H1 (cell line): ENCODE results near the gene POLR1B. TPM values are rescaled to one million over a fixed set of nuclear protein-coding genes. Genes with fewer than 3 reads are reported as not detected.

Experiments used
- CTCF ChIA-PET: fragments of 300-600 bp; sonication (Branson Sonifier 250); formaldehyde crosslinking; loops from one replicate; lab custom pipeline; 2021; ENCODE audit not compliant: partially characterized antibody; lab: Charles Lee
- POLR2A ChIA-PET: fragments of 300-600 bp; sonication (Branson Sonifier 250); formaldehyde crosslinking; loops from one replicate; lab custom pipeline; 2021; ENCODE audit warnings: inconsistent platforms; ENCODE audit not compliant: partially characterized antibody; lab: Charles Lee
- DNase-seq, 2 experiments: peaks; one replicate each; pipeline versions ENCODE4 v3.0.0 to v3.0.0-alpha.2; 2010 to 2022; ENCODE audit warnings: low spot score in 2 of 2, low read depth in 1 of 2, mixed read lengths in 1 of 2
- FAIRE-seq: peaks from 2 replicates; lab custom pipeline; 2011; peaks lifted over from hg19 to GRCh38; lab: Jason Lieb, UNC
- H2AFZ ChIP-seq: 2 replicates; pipeline ENCODE4 v1.8.1; 2012; ENCODE audit warnings: low read length, inconsistent platforms
- H2AK5ac ChIP-seq: 2 replicates; pipeline ENCODE4 v1.6.1; 2013; ENCODE audit warnings: low read depth, low read length
- H2BK120ac ChIP-seq: replicated peaks from 2 replicates; pipeline ENCODE3; 2013; ENCODE audit warnings: low read depth, low read length, inconsistent platforms
- H2BK12ac ChIP-seq: 2 replicates; pipeline ENCODE4 v1.6.1; 2013; ENCODE audit warnings: low read depth, low read length
- H2BK15ac ChIP-seq: 2 replicates; pipeline ENCODE4 v1.6.1; 2013; ENCODE audit warnings: low read length
- H2BK20ac ChIP-seq: 2 replicates; pipeline ENCODE4 v1.6.1; 2013; ENCODE audit warnings: low read length
- H2BK5ac ChIP-seq: 2 replicates; pipeline ENCODE4 v1.6.1; 2013; ENCODE audit warnings: low read depth, low read length
- H3K14ac ChIP-seq: 2 replicates; pipeline ENCODE4 v1.6.1; 2013; ENCODE audit warnings: inconsistent platforms; ENCODE audit not compliant: insufficient read length
- H3K18ac ChIP-seq: 2 replicates; pipeline ENCODE4 v1.6.1; 2013; ENCODE audit warnings: low read length; ENCODE audit errors: extremely low read depth
- H3K23ac ChIP-seq: 2 replicates; pipeline ENCODE4 v1.6.1; 2013; ENCODE audit warnings: inconsistent platforms; ENCODE audit not compliant: insufficient read length
- H3K23me2 ChIP-seq: 2 replicates; pipeline ENCODE4 v1.6.1; 2013; ENCODE audit warnings: low read depth, low read length
- H3K27ac ChIP-seq: 2 replicates; pipeline ENCODE4 v1.6.1; 2011; ENCODE audit warnings: low read depth, low read length, inconsistent platforms
- H3K27me3 ChIP-seq, 4 experiments: replicated peaks in 1 of 4; 1 replicate in 1 of 4; 2 replicates in 3 of 4; pipeline versions ENCODE4 v1.6.1 to v1.8.1; 2011 to 2013; ENCODE audit warnings: low read length in 3 of 4, mild to moderate bottlenecking in 3 of 4, inconsistent platforms in 2 of 4, mixed read lengths in 2 of 4, moderate library complexity in 1 of 4; ENCODE audit not compliant: control insufficient read depth in 3 of 4, insufficient read depth in 3 of 4; ENCODE audit errors: extremely low read depth in 1 of 4
- H3K36me3 ChIP-seq, 4 experiments: 2 replicates each; pipeline versions ENCODE4 v1.6.1 to v1.8.1; 2011 to 2013; ENCODE audit warnings: mild to moderate bottlenecking in 4 of 4, low read length in 3 of 4, moderate library complexity in 2 of 4, control low read depth in 1 of 4, inconsistent platforms in 1 of 4; ENCODE audit not compliant: insufficient read depth in 4 of 4, control insufficient read depth in 2 of 4
- H3K4ac ChIP-seq: replicated peaks from 2 replicates; pipeline ENCODE3; 2013; ENCODE audit warnings: low read length, low read depth, mixed read lengths, inconsistent platforms; ENCODE audit not compliant: insufficient read length
- H3K4me1 ChIP-seq, 4 experiments: replicated peaks in 1 of 4; 1 replicate in 1 of 4; 2 replicates in 3 of 4; pipeline versions ENCODE4 v1.6.1 to v1.8.1; 2011 to 2013; ENCODE audit warnings: low read length in 3 of 4, inconsistent platforms in 2 of 4, mixed read lengths in 1 of 4; ENCODE audit not compliant: insufficient read depth in 4 of 4, control insufficient read depth in 3 of 4
- H3K4me2 ChIP-seq, 2 experiments: 2 replicates each; pipeline versions ENCODE4 v1.6.1 to v1.8.1; 2011 to 2013; ENCODE audit warnings: low read depth in 2 of 2, low read length in 2 of 2, control low read depth in 1 of 2, inconsistent platforms in 1 of 2, mild to moderate bottlenecking in 1 of 2; ENCODE audit not compliant: insufficient read depth in 1 of 2
- H3K4me3 ChIP-seq, 4 experiments: fragments of 200-600, 300-600 bp in 1 of 4; sonication (generic), shearing (Covaris generic), sonication (Bioruptor Twin) in 1 of 4; 2 replicates each; pipeline versions ENCODE4 v1.5.1 to v1.8.1; 2011 to 2016; ENCODE audit warnings: low read length in 4 of 4, low read depth in 3 of 4, control low read depth in 2 of 4, inconsistent platforms in 2 of 4, mild to moderate bottlenecking in 2 of 4, mixed read lengths in 1 of 4, moderate library complexity in 1 of 4; ENCODE audit not compliant: insufficient read depth in 2 of 4; ENCODE audit errors: extremely low read depth in 1 of 4
- H3K56ac ChIP-seq: replicated peaks from 2 replicates; pipeline ENCODE3; 2013; ENCODE audit warnings: low read depth, mild to moderate bottlenecking, mixed read lengths, low read length, inconsistent platforms; ENCODE audit not compliant: insufficient read length
- H3K79me1 ChIP-seq: 2 replicates; pipeline ENCODE4 v1.6.1; 2013; ENCODE audit warnings: low read depth, low read length, control low read depth
- H3K79me2 ChIP-seq, 2 experiments: 2 replicates each; pipeline versions ENCODE4 v1.6.1 to v1.8.1; 2012 to 2013; ENCODE audit warnings: low read length in 2 of 2, mild to moderate bottlenecking in 2 of 2, inconsistent platforms in 1 of 2; ENCODE audit not compliant: insufficient read depth in 2 of 2, control insufficient read depth in 1 of 2
- H3K9ac ChIP-seq, 4 experiments: replicated peaks in 1 of 4; 1 replicate in 1 of 4; 2 replicates in 3 of 4; pipeline versions ENCODE4 v1.6.1 to v1.8.1; 2011 to 2013; ENCODE audit warnings: low read depth in 3 of 4, low read length in 3 of 4, control low read depth in 2 of 4, mild to moderate bottlenecking in 2 of 4, moderate library complexity in 2 of 4, inconsistent platforms in 1 of 4; ENCODE audit errors: extremely low read depth in 1 of 4
- H3K9me3 ChIP-seq, 2 experiments: 2 replicates each; pipeline versions ENCODE4 v1.6.1 to v1.8.1; 2012 to 2013; ENCODE audit warnings: mild to moderate bottlenecking in 2 of 2, moderate library complexity in 2 of 2, control low read depth in 1 of 2, inconsistent platforms in 1 of 2, low read depth in 1 of 2, low read length in 1 of 2, mixed read lengths in 1 of 2; ENCODE audit not compliant: insufficient read depth in 2 of 2
- H4K20me1 ChIP-seq, 2 experiments: replicated peaks in 1 of 2; 2 replicates each; pipeline versions ENCODE3 to v1.8.1; 2011 to 2013; ENCODE audit warnings: inconsistent platforms in 2 of 2, low read length in 2 of 2, mild to moderate bottlenecking in 1 of 2; ENCODE audit not compliant: insufficient read depth in 2 of 2, control insufficient read depth in 1 of 2
- H4K5ac ChIP-seq: 2 replicates; pipeline ENCODE4 v1.6.1; 2013; ENCODE audit warnings: low read length, low read depth, mixed read lengths, inconsistent platforms; ENCODE audit not compliant: insufficient read length
- H4K8ac ChIP-seq: 2 replicates; pipeline ENCODE4 v1.8.0; 2013; ENCODE audit warnings: mild to moderate bottlenecking, moderate library complexity, low read length, inconsistent platforms; ENCODE audit not compliant: insufficient read depth; ENCODE audit errors: extremely low read depth
- H4K91ac ChIP-seq: replicated peaks from 2 replicates; pipeline ENCODE3; 2013; ENCODE audit warnings: low read length, mixed read lengths, inconsistent platforms; ENCODE audit not compliant: insufficient read length
- CBX8 ChIP-seq: fragments of 300-800, 300-1000 bp; sonication (generic); IDR thresholded peaks from 2 replicates; pipeline ENCODE4 v1.7.1; 2016; ENCODE audit warnings: low read depth, low read length, borderline replicate concordance
- CTBP2 ChIP-seq: IDR thresholded peaks from 2 replicates; pipeline ENCODE4 v1.7.0; 2011; ENCODE audit warnings: borderline replicate concordance, mild to moderate bottlenecking, moderate library complexity, mixed read lengths, low read length; ENCODE audit not compliant: insufficient read depth, insufficient read length
- EGR1 ChIP-seq: IDR thresholded peaks from 2 replicates; pipeline ENCODE4 v1.6.1; 2011; ENCODE audit warnings: low read depth, low read length, borderline replicate concordance
- FOSL1 ChIP-seq: IDR thresholded peaks from 2 replicates; pipeline ENCODE4 v1.6.1; 2011; ENCODE audit warnings: mild to moderate bottlenecking, low read depth, low read length, moderate library complexity; ENCODE audit not compliant: insufficient read depth
- KDM1A ChIP-seq: fragments of 200-600, 300-600 bp; sonication (generic); IDR thresholded peaks from 2 replicates; pipeline ENCODE4 v1.7.1; 2016; ENCODE audit warnings: mild to moderate bottlenecking, low read length, borderline replicate concordance
- KDM5A ChIP-seq: fragments of 200-600 bp; IDR thresholded peaks from 2 replicates; pipeline ENCODE4 v1.7.1; 2012; ENCODE audit warnings: mild to moderate bottlenecking, low read length, inconsistent platforms, mixed read lengths
- PHF8 ChIP-seq: fragments of 200-600 bp; sonication (generic); conservative IDR thresholded peaks from 2 replicates; pipeline ENCODE4 v1.7.1; 2012; ENCODE audit warnings: low read depth, mild to moderate bottlenecking, inconsistent platforms, low read length, moderate library complexity
- POLR2AphosphoS5 ChIP-seq: IDR thresholded peaks from 2 replicates; pipeline ENCODE4 v1.6.1; 2011; ENCODE audit warnings: low read depth, low read length
- POU5F1 ChIP-seq: IDR thresholded peaks from 2 replicates; pipeline ENCODE4 v1.6.1; 2011; ENCODE audit warnings: low read depth, mild to moderate bottlenecking, low read length, moderate library complexity
- RNF2 ChIP-seq: fragments of 200-900, 300-1000 bp; sonication (generic); IDR thresholded peaks from 2 replicates; pipeline ENCODE4 v1.7.1; 2016; ENCODE audit warnings: borderline replicate concordance, low read depth, mild to moderate bottlenecking, antibody characterized with exemption, low read length; ENCODE audit not compliant: poor library complexity, severe bottlenecking; ENCODE audit errors: missing control alignments
- TEAD4 ChIP-seq: IDR thresholded peaks from 2 replicates; pipeline ENCODE4 v1.6.1; 2012; ENCODE audit warnings: low read depth, low read length, inconsistent platforms, mixed read lengths
- WGBS, 2 experiments: shearing (Covaris generic) in 1 of 2; methylation state at CpG; one replicate each; pipeline versions ENCODE4 v1.1.6 to v1.1.7; 2013 to 2015; ENCODE audit warnings: low lambda C conversion rate in 2 of 2, mixed read lengths in 2 of 2, inconsistent platforms in 1 of 2, low coverage in 1 of 2, missing lambda C conversion rate in 1 of 2; ENCODE audit not compliant: insufficient replicate concordance in 2 of 2, insufficient coverage in 1 of 2, insufficient read length in 1 of 2; ENCODE audit errors: extremely low coverage in 1 of 2, missing lambda C conversion rate in 1 of 2; 5-methylcytosine and 5-hydroxymethylcytosine counted together
- polyA plus RNA-seq, 7 experiments: library from polyadenylated mRNA; depleted of rRNA in 3 of 7; stranded (reverse) in 5 of 7; unstranded in 2 of 7; fragments of >200 nt in 5 of 7; fragments of 200-250 nt in 2 of 7; gene quantifications; 1 replicate in 5 of 7; 2 replicates in 1 of 7; 4 replicates in 1 of 7; pipeline versions ENCODE4 v1.2.1 to v1.2.3, GENCODE V29; 2011 to 2013; ENCODE audit warnings: missing spikeins in 2 of 7, mixed read lengths in 2 of 7
- total RNA-seq: library from RNA; stranded (reverse); fragmentation: NEBNext Ultra II Directional; extraction: Animal tissue kit (Norgen Biotek cat#: 25700); gene quantifications from 2 replicates; pipeline ENCODE4 v1.2.1, GENCODE V29; 2021

Gene POLR1B
- total and polyA plus RNA-seq, 2 of the 8 experiments (the other 6 are each of a cell fraction or from before 2014, with no cell fraction given): 24.3 to 69.4 TPM

DNA sequence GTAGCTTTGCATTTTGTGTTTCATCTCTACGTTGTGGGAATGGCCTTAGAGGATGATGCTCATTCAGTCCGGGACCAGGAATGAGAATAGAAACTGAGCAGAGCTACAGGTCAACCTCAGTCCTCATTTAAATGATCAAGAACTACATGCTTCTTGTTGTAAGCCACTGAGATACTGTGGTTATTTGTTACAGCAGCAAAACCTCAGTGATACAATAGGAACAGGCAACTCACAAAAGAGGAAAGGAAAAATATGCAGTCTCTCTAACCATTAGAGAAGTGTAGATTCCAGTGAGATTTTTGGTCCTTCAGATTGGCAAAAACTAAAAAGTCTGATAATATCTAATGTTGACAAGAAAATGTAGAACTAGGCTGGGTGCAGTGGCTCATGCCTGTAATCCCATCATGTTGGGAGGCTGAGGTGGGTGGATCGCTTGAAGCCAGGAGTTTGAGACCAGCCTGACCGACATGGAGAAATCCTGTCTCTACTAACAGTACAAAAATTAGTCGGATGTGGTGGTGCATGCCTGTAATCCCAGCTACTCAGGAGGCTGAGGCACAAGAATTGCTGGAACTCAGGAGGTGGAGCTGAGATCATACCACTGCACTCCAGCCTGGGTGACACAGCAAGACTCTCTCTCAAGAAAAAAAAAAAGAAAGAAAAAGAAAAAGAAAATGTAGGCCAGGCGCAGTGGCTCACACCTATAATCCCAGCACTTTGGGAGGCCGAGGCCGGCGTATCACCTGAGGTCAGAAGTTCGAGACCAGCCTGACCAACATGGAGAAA lies 55.5 kb downstream of the POLR1B start:
- no peaks in the 10 kb centered on the region for H3K36me3 ChIP-seq
- no peak overlapping the region for H2BK15ac ChIP-seq
- TF ChIP-seq KDM1A (no peak), FOSL1 (no peak), CTBP2 (no peak), RNF2 (no peak), CBX8 (no peak), PHF8 (no peak), POLR2AphosphoS5 (no peak), KDM5A (no peak), TEAD4 (no peak), POU5F1 (no peak), EGR1 (no peak)
- H3K4me3 ChIP-seq: no peak overlapping the region
- H2AK5ac ChIP-seq: no peak overlapping the region
- no peak overlapping the region for H3K56ac ChIP-seq
- H3K4me1 ChIP-seq: no peaks in the 10 kb centered on the region
- no peak overlapping the region for H2BK12ac ChIP-seq
- H3K4ac ChIP-seq: no peak overlapping the region
- no peak overlapping the region for H3K27ac ChIP-seq
- no peak overlapping the region for H4K5ac ChIP-seq
- DNase-seq (no peak), FAIRE-seq (no peak)
- no peaks in the 10 kb centered on the region for H3K79me2 ChIP-seq
- no peaks in the 10 kb centered on the region for H3K23me2 ChIP-seq
- H3K4me2 ChIP-seq: no peak overlapping the region
- WGBS, 2 experiments: 92% methylated on average over 10 of the region's 10 CpGs; no CpG with 5 or more reads in 1 of the 2 experiments
- no peaks in the 10 kb centered on the region for H3K79me1 ChIP-seq
- no peak overlapping the region for H3K14ac ChIP-seq
- H2AFZ ChIP-seq: no peak overlapping the region
- POLR2A ChIA-PET: interaction anchor here (0.6 kb wide), 1 partner anchor 13 kb away, joined by 4 read pairs; the partner anchor contains the start of gene CHCHD5
- no peak overlapping the region for H2BK120ac ChIP-seq
- no peak overlapping the region for H4K91ac ChIP-seq
- H4K8ac ChIP-seq: no peak overlapping the region
- H3K23ac ChIP-seq: no peak overlapping the region
- H2BK5ac ChIP-seq: no peak overlapping the region
- no peaks in the 10 kb centered on the region for H4K20me1 ChIP-seq
- no peak overlapping the region for H2BK20ac ChIP-seq
- CTCF ChIA-PET: interaction anchor here (0.5 to 5.3 kb wide), 9 partner anchors 9 to 602 kb away, joined by 3 to 65 read pairs (median 5); partner anchors contain the start of gene SLC20A1
- no peak overlapping the region for H3K9ac ChIP-seq
- H3K27me3 ChIP-seq: no peaks in the 10 kb centered on the region
- no peak overlapping the region for H3K18ac ChIP-seq
- no peaks in the 10 kb centered on the region for H3K9me3 ChIP-seq
